Stimulated activated CD4-positive, alpha-beta T cell treated with anti-CD3 and anti-CD28 coated beads, Interleukin-4, amount 100 ng/mL, for 24 hours (primary cell): Measurements from ENCODE around the gene TSPAN1.
"Not testable (repeated sequence)": the region's sequence is repeated elsewhere in the genome, so short reads cannot be mapped to it uniquely, and the experiment has no call there.

ENCODE experiments used
- DNase-seq: peaks from one replicate; pipeline ENCODE4 v3.0.0-alpha.2; 2020

The TSPAN1 gene

DNA sequence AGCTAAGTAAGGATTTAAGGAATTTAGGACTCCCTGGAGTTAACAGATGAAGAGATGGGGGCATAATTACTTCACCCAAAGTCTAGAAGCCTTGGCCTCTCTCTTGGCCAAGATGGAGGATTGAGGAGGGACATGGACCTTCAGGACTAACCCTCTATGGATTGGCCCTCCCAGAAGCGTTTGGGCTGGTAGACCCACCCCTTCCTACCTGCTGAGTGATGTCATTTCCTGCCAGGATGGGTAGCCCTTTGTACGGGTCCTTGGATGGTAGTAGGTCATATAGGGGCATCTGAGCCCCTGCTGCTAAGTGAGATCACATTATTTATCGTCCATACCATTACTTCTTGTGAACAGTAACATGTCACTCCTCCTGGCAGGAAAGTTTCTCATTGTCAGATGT is 45.9 kb downstream of the TSPAN1 start:
- DNase-seq, result no peak

DNA sequence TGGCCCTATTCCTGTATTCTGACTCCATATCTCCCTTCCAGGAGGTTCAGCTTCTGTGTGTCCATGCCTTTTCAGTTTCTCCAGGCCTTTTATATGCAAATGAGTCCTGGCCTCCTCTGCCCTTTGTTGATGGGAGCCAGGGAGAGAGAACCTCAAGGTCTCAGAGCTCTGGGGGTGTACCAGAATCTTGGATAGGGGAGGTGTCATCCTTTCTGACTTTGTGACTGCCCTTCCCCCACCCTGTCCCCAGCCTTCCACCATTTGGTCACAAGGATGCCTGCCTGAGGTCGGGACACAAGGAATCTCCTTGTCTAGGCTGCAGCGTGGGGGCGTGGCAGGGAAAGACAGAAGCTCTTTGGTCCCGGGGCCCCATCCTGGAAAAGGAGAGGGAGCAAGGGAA is 46.9 kb downstream of the TSPAN1 start:
- no peak for DNase-seq

DNA sequence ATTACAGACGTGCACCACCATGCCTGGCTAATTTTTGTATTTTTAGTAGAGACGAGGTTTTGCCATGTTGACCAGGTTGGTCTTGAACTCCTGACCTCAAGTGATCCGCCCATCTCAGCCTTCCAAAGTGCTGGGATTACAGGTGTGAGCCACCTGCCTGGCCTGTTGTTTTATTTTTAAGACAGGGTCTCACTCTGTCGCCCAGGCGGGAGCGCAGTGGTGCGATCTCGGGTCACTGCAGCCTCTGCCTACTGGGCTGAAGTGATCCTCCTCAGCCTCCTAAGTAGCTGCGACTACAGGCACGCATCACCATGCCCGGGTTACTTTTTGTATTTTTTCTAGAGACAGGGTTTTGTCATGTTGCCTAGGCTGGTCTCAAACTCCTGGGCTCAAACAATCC is 48.2 kb downstream of the TSPAN1 start:
- DNase-seq, result not testable (repeated sequence)

DNA sequence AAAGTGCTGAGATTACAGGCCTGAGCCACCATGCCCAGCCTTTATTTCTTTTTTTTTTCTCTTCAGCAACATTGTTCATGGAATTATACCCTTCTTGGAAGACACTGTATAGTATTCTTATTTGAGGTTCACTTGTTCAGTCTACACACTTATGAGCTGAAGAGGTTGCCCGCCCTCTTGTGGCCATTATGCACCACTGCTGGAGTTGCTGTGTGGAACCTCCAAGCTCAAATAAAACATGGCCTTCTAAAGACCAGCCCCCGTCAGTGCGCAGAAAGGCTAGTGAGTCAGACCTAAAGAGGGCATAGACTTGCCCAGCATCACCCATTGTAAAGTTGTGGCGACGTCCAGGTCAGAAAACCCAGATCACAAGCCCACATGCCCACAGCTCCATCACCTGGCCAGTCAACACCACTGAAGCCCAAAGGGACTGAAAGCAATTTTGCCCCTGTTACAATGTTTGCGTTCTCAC is 48.6 kb downstream of the TSPAN1 start:
- DNase-seq, result peak; percentile 71

DNA sequence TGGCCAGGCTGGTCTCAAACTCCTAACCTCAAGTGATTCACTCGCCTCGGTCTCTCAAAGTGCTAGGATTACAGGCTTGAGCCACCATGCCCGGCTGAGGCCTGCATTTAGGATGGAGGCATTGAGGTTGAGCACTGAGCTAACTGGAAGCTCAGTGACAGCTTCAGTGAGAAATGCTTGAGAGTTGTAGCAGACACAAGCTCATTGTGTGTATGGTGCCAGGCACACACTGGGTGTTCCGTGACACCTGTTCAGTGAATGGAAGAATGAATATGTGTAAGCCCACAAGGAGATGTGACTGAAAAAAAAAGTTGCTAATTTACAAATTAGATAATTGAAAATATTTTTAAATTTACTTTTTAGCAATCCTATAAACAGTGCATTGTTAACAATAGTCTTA is 50.1 kb downstream of the TSPAN1 start:
- no peak for DNase-seq

DNA sequence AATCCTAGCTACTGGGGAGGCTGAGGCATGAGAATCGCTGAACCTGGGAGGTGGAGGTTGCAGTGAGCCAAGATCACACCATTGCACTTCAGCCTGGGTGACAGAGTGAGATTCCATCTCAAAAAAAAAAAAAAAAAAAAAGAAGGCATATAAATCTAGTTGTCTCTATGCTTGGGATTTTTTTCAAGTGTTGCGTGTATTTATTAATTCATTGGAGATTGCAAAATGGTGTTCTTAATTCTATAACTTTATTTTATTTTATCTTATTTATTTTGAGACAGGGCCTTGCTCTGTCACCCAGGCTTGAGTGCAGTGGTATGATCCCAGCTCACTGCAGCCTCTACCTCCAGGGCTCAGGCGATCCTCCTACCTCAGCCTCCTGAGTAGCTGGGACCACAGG is 56.3 kb downstream of the TSPAN1 start:
- not testable (repeated sequence) for DNase-seq
